Stimulated activated CD4-positive, alpha-beta T cell treated with anti-CD3 and anti-CD28 coated beads, Interleukin-15, amount 100 ng/mL, for 1 hour (primary cell): Measurements from ENCODE around the gene PRSS35.
"Not testable (repeated sequence)": the region's sequence is repeated elsewhere in the genome, so short reads cannot be mapped to it uniquely, and the experiment has no call there.

Experiments used
- DNase-seq, 2 donors: peaks; one replicate each; pipeline ENCODE4 v3.0.0-alpha.2; 2020; ENCODE audit warnings: low read depth in 1 of 2, low spot score in 1 of 2

PRSS35 gene

GRCh38 chr6:83511901-83512681, at the start of gene PRSS35:
Gene PRSS35 (plus strand): TSS chr6:83512534. CDS start chr6:83523442, 10,908 bp downstream.
- DNase-seq = no peak

- DNase-seq = no peak
Measured at GRCh38 chr6:83463886-83464285, 48.4 kb upstream of the PRSS35 start.

- no peak for DNase-seq
Measured at GRCh38 chr6:83464381-83465140, 47.8 kb upstream of the PRSS35 start.

GRCh38 chr6:83466328-83466727, 46.0 kb upstream of the PRSS35 start:
- no peak for DNase-seq

GRCh38 chr6:83467620-83468036, 44.7 kb upstream of the PRSS35 start:
- DNase-seq = no peak

- DNase-seq = no peak
Measured at GRCh38 chr6:83470001-83470400, 42.3 kb upstream of the PRSS35 start.

GRCh38 chr6:83470587-83470986, 41.7 kb upstream of the PRSS35 start:
- DNase-seq = no peak

GRCh38 chr6:83472767-83473166, 39.6 kb upstream of the PRSS35 start:
- no peak for DNase-seq

- DNase-seq = no peak
Measured at GRCh38 chr6:83474309-83474708, 38.0 kb upstream of the PRSS35 start.

- no peak for DNase-seq
Measured at GRCh38 chr6:83476971-83477370, 35.4 kb upstream of the PRSS35 start.

GRCh38 chr6:83479389-83479788, 32.9 kb upstream of the PRSS35 start:
- no peak for DNase-seq

- DNase-seq = no peak
Measured at GRCh38 chr6:83480470-83480869, 31.9 kb upstream of the PRSS35 start.

GRCh38 chr6:83481938-83482337, 30.4 kb upstream of the PRSS35 start:
- not testable (repeated sequence) for DNase-seq

- no peak for DNase-seq
Measured at GRCh38 chr6:83488448-83488847, 23.9 kb upstream of the PRSS35 start.

- DNase-seq = no peak
Measured at GRCh38 chr6:83488861-83489260, 23.5 kb upstream of the PRSS35 start.

- no peak for DNase-seq
Measured at GRCh38 chr6:83490217-83490807, 22.0 kb upstream of the PRSS35 start.

- DNase-seq = no peak
Measured at GRCh38 chr6:83505356-83505755, 7.0 kb upstream of the PRSS35 start.

- no peak for DNase-seq
Measured at GRCh38 chr6:83509441-83509840, 2.9 kb upstream of the PRSS35 start.

GRCh38 chr6:83510791-83511190, 1.5 kb upstream of the PRSS35 start:
- no peak for DNase-seq

- DNase-seq = no peak
Measured at GRCh38 chr6:83511266-83511665, 1.1 kb upstream of the PRSS35 start.

- no peak for DNase-seq
Measured at GRCh38 chr6:83514466-83514865, 2.1 kb downstream of the PRSS35 start.

GRCh38 chr6:83514866-83515466, 2.6 kb downstream of the PRSS35 start:
- no peak for DNase-seq
